Embryonic facial prominence (tissue), 1 donor: ENCODE results near the gene MRFAP1L1.
A peak's percentile ranks its signal among the peaks of the same experiment; 100 is the strongest.
"Not testable (repeated sequence)": the region's sequence is repeated elsewhere in the genome, so short reads cannot be mapped to it uniquely, and the experiment has no call there.

Experiments used
- DNase-seq: peaks from one replicate; pipeline ENCODE4 v3.0.0-alpha.2; 2016; ENCODE audit errors: extremely low spot score

MRFAP1L1 gene

DNA sequence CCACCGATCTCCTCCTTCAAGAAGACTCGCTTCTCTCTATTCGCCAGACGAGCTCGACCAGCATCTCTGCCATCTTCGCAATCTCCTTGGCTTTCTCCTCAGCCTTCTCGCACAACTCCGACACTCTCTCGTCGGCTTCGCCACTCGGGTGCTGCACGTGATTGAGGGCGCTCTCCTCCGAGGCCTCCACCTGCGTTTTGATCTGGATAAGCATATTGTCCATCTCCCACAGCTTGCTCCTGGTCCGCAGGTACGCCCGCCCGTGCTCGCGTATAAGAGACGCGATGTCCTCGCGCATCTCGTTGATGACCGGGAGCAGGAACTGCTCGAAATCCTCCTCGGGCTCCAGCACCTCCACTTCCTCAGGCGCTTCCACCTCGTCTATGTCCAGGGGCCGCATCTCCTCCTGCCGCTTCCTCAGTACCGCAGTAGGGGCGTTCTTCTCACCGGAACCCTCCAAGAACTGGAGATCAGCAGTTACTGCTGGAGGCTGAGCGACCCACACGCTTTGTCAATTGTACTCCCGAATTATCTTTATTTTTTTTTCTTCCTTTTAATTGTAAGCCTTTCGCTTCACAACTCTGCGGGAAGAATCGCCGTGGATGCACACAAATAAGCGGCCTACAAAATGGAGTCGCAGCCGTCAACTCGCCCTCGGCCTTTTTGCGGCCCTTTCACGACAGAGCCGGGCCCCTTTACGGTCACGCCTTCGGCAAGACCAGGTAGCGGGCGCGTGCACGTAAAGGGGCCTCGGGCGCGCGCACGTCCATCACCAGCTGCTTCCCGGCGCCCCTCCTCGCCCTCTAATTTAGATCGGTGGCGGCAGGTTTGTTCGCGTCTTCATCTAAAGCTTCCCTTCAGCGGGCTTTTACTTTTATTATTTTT is at the start of gene MRFAP1L1:
MRFAP1L1 (minus strand) TSS at position 636 of the 885 bp plus-strand sequence; CDS start at position 400, 236 bp downstream.
- peak; percentile 96 for DNase-seq

DNA sequence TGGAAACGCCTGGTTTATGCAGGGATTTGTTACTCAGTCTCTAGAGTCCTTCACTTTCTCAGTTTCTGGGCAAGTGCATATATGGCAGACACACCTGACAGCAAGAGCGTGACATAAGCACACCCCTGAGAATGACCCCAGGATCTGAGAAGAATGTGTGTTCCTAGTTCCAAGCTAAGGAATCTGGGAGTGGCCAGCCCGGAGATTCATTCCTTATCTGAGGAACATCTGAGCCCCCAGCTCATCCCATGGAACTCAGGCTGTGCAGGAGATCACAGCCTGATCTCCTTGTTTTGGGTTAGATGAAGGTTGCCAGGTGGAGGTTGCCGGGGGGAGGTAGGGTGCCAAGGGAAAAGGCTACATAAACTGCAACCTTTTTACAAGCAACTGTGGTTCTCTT is 49.1 kb upstream of the MRFAP1L1 start:
- DNase-seq: no peak

DNA sequence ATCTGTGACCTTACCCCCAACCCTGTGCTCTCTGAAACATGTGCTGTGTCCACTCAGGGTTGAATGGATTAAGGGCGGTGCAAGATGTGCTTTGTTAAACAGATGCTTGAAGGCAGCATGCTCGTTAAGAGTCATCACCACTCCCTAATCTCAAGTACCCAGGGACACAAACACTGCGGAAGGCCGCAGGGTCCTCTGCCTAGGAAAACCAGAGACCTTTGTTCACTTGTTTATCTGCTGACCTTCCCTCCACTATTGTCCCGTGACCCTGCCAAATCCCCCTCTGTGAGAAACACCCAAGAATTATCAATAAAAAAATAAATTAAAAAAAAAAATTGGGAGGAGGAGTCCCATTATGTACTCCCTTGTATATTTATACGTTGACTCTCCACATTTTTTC is 46.7 kb upstream of the MRFAP1L1 start:
- DNase-seq: not testable (repeated sequence)

DNA sequence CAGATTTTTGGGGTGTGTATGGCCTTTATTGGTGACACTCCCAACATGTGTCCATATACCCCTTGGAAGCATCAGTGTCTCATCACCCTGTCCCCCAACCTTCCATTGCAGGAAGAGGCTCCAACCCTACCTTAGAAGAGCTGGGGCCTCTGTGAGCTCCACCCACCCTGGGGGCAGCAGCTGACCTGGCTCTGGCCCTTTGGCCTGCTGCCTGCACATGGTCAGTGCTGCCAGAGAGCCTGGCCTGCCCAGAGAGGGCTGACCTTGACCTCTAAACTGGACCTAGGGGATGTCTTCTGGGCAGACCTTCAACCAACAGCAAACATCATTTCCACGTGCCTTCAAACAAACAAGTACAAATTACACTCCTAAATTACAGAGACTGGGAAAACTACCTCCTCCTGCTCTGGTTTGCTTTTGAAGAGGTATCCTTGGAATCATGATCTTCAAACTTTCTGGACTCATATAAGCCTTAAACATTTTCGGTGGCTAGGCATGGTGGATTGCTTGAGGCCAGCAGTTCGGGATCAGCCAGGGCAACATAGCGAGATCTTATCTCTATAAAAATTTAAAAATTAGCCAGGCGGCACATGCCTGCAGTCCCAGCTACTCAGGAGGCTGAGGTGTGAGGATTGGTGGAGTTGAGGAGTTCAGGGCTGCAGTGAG is 45.6 kb upstream of the MRFAP1L1 start:
- no peak for DNase-seq

DNA sequence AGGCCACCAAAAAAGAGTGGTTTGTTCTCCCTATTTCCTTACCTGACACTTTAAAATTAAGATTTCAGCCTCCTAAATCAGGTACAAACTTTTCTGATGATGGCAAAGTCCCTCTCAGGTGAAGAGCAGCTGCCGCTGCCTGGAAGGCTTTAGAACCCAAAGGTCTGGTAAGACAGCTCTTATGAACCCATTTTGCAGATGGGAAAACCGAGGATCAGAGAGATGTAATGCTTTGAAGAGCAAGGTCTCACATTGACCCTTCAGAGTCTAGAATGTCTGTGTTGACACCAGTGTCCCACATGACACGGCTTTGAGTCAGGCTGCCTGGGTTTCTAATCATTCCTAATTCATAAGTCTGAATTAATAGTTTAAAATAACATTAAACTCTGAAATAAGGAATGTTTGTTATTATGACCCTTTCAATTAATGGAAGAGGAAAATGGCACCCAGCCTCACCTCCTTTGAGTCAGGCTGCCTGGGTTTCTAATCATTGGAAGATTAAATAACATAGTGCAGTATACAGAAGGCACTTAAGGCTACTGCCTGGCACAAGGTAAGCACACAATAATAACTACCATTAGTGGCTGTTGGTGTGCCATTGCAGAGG is 44.9 kb upstream of the MRFAP1L1 start:
- DNase-seq: no peak

DNA sequence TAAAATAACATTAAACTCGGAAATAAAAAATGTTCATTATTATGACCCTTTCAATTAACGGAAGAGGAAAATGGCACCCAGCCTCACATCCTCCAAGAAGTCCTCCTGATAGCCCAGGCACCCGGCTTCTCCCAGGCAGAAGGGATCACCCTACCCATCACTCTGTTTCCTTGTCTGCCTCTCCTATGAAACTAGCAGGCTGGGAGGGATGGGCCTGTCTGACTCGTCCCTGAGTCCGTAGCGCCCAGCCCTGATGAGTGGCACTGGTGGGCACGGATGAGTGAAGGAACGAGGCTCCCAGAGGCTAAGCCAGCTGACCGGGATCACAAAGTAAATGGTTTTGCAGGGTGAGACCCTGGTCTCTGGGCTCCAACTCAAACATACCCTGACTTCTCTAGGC is 44.2 kb upstream of the MRFAP1L1 start:
- no peak for DNase-seq

DNA sequence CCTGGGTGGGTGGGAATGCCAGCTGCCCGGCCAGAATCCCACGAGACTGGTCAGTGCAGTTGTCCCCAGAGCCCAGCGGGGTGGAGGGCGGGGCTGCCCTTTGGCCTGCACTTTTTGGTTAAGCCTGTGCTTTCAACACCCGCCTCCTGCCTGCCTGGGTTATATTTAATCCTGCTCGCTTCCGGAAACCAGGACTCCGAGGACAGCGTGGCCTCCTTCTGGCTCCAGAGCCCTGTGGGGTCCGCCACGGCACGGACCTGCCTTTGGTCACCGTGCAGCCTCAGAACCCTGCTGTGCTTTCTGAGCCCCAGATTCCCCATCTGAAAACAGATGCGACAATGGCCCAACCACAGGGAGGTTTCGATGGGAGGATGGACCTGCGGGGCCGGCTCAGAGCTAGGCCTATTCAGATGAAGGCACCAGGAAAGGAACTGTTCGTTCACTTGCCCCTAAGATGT is 43.5 kb upstream of the MRFAP1L1 start:
- DNase-seq: no peak

DNA sequence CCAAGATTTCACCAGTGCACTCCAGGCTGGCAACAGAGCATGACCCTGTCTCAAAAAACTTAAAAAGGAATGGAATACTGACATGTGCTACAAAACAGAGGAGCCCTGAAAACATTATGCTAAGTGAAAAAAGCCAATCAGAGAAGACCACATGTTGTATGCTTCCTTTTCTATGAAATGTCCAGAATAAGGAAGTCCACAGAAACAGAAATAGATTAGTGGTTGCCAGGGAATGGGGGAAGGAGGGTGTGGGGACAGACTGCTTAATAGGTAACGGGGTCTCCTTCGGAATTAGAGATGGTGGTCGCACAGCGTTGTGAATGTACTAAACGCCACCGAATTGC is 42.8 kb upstream of the MRFAP1L1 start:
- DNase-seq: no peak

DNA sequence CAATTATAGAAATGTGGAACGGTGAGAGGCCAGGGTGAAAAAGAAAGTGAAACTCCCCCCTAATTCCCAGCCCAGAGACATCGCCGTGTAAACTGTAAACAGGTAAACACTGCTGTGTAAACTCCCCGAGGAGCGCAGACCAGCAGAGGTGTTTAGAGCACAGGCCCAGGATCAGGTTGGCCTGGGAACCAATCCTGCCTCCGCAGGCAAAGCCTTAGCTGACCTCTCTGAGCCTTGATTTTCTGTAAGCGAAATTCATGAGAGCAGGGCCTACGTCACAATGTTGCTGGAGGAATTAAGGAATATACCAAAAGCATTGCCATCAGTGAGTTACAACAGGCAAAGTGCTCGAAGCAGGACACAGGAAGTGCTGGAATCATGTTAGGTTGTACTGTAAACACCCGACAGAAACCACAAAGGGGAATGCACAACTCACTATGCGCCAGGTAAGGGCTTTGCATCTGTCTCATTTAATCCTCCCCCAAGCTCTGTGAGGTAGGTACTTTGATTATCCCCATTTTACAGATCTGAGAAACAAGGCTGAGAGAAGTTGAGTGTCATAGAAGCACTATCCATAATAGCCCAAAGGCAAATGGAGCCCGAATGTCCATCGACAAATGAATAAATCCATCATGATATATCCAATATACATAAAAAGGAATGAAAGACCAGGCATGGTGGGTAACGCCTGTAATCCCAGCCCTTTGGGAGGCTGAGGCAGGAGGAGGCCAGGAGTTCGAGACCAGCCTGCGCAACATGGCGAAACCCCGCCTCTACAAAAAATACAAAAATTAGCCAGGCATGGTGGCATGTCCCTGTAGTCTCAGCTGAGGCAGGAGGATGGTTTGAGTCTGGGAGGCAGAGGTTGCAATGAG is 42.2 kb upstream of the MRFAP1L1 start:
- DNase-seq: no peak

DNA sequence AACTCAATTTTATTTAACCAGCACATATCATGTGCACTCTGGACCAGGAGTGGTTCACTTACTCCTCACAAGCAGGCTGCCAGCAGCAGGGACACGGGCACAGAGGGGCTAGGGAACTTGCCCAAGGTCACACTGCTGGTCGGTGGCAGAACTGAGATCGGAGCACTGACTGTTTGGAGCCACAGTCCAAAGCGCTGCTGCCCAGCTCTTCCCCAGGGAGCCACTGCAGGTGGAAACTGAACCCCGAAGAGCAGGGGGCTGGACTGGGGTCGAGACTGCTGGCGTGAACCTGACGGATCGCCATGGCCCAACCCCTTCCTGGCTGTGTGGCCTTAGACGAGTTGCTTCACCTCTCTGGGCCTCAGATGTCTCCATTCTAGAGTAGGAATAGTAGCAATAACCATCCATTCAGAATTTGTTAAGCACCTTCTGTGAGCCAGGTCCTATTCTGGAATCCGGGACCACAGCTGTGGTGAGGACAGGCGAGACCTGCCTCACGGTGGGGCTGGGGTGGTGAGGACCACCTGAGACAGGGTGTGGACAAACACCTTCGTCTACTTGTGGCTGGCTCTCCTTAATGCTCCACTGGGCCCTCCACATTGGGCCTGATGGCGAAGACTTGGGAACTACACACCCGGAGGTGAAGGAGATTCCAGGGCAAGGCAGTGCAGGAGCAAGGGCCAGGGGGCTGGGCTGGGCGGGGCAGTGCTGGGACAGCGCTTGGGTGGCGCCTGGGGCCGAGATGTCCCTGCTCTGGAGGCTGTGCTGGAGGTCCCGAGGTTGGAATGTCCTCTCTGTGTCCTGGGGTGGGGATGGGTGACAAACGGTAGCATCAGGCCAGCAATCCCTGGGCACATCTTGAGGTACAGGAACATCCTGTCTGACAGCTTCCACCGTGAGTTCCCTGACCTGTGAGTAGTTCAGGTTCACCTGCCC is 40.9 kb upstream of the MRFAP1L1 start:
- peak; percentile 4 for DNase-seq

DNA sequence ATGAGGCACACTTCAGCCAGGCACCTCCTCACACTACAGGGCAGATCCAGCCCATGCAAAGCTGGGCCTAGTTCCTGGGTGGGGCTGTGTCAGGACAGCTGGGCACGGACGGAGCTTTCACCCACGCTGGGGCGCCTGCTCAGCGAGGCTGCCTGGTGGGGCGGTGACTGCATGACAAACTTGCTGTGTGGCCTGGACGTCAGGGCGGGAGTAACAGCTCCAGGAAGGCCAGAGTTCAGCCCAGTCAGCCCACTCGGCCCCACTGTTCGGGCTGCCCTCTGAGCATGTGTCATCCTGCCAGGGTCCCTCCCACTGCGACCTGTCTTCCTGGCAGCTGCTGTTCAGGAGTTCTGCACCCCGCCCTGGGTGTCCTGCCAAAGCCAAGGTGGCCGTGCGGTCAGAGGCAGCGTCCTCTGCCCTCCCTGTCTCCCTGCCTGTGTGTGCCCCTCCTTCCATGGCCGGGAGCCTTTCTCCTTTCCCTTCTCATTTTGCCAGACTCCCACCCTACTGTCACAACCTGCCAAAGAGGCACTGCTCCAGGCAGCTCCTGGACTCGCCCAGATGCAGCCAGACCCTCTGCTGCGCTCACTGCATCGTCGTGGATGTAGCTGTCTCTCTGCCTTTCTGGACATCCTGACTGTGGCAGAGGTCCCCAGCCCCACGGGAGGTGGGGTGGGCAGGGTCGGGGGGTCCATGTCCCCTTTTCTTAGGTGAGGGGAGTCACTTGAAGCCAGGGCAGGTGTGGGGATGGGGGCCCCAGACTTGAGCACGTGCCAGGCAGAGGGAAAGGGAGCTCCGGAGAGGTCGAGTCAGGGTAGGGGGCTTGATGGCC is 39.9 kb upstream of the MRFAP1L1 start:
- DNase-seq: peak; percentile 3

DNA sequence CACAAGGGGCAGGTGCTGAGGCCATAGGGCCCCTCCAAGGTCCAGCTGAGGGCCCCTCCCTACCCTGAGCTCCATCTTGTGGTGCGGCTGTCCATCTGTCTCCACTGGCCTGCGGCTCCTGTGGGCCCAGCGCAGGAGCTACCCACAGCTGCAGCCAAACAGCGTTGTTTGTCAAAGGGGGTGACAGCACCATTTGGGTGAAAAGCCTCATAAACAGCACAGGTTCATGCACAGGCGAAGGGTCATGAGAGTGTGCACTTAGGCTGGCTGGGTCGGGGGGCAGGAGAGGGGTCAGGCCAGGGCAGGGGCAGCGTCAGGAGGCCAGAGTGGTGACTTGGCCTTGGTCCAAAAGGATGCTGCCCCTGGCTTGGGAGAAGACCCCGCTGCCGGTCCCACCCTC is 38.6 kb upstream of the MRFAP1L1 start:
- no peak for DNase-seq

DNA sequence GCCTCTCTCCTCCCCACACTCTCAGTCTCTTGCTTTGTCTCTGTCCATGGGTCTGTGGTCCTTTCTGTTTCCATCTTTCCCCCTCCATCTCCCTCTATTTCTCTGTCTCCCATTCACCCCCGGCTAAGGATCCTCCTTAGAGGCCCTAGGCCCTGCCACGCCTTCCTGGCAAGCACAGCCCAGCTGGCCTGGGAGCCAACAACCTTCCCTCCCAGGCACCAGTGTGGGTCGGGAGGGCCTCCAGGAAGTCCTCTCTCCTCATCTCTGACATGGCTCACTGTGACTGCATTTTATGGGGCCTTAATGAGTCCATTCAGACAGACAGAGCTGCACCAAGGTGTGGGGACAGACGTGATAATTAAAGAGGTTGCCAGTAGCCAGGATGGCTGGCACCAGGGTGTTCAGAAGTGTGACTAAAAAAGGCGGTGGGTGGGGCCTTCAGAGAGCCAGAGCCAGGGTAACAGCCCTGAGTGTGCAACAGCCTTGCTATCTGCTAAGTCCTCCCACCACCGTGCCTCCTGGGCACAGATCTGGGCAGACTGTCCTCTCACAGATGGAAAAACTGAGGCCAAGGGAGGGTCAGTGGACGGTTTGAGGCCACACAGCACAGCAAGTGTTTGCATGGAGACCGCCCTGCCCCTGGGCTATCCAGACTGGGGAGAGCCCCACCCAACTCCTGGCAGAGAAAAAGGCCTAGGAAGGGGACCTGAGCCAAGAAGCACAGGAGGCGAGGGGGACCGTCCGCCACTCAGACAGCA is 37.8 kb upstream of the MRFAP1L1 start:
- DNase-seq: peak; percentile 3

DNA sequence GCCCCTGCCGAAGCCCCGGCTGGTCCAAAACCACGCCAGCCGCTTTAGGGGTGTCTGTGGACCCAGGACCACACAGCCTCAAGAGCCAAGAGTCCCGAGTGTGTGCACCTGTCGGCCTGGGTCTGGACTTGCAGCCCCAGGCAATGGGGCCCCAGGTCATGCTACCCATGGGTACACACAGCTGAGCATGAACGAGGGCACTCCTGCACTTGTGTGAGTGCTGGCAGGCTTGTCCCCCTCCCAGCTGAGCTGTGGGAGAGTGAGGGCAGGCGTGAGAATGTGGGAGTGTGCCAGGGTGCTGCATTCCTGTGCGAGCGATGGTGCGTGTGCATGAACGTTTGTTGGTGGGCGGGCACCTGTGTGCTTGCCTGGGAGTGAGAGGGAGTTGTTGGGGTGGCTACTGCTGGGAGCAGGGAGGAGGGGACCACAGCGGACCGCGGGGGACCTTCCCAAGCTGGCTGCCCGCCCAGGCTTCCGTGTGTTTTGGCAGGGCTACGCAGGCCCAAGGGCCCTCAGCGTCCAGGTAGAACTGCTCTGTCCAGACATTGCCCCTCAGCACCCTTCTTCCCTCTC is 37.1 kb upstream of the MRFAP1L1 start:
- DNase-seq: peak; percentile 5

DNA sequence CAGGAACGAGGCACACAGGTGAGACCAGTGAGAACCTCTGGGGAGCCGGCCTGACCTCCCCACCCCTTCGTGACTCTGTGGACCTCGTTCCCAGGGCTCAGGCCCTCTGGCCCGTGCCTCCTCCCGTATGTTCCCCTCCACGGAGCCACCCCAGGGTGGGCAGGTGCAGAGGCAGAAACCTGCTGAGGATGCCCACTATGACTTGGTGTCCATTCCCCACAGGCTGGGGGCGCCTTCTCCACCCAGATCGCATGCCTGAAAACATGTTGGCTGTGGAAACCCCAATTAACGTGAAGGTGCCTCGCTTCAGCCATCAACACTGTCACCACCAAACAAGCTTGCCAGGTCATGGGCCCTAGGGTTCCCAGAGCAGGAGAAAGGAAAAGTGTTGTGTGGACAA is 33.3 kb upstream of the MRFAP1L1 start:
- no peak for DNase-seq

DNA sequence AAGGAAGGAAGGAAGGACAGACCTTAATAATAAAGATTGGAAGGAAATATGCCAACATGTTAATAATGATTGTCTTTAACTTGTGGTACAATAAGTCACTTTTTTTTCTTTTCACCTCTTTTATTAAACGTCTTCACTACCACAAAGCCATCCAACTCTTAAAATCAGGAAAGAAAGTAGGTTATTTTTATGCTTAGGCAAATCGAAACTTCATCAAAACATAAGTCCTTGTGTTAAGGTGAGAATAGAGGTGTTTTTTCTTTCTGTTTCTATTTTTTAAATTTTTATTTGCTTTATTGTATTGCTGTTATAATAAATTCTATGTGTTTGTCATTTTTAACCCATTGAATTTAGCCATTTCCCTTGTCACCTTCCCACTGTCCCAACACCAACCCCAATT is 32.8 kb upstream of the MRFAP1L1 start:
- DNase-seq: no peak

DNA sequence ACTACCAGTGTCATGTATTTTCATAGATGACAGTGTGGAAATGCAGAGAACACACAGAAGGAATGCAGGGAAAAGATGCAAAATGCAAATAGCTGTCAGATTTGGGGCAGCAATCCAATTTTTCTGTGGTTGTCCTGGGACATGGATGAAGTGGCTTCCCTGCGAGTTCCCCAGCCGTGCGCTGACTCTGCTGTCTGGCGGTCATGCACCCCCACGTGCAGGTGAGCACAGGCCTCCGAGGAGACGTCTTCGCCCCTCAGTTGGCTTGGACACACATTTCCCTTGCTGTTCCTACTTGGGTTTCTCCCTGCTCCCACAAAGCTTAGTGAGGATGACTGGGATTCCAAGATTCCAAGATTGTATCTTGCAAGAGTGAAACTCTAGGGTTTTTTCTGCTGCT is 30.7 kb upstream of the MRFAP1L1 start:
- DNase-seq: no peak

DNA sequence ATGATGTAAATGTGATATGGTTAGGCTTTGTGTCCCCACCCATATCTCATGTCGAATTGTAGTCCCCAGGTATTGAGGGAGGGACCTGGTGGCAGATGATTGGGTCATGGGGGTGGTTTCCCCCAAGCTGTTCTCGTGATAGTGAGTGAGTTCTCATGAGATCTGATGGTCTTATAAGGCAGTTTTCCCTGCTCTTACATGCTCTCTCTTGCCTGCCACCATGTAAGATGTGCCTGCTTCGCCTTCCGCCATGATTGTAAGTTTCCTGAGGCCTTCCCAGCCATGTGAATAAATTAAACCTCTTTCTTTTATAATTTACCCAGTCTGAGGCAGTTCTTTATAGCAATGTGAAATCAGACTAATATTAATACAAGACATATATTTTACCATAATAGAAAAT is 30.3 kb upstream of the MRFAP1L1 start:
- DNase-seq: no peak
